ENCODE measurements around the gene KRTAP10-5.

KRTAP10-5 gene

GRCh38 chr21:44533121-44533890 lies 47.1 kb downstream of the KRTAP10-5 start:
- H3K4me3 ChIP-seq (ENCODE audit: low read depth, low read length): no peak overlapping the region
- no peak for DNase-seq (ENCODE audit: low read depth)
- TF ChIP-seq CTCF (conservative IDR thresholded peaks at IDR 0.05; ENCODE audit: low read depth, low read length): no peak

GRCh38 chr21:44532712-44533111 lies 47.7 kb downstream of the KRTAP10-5 start:
- H3K4me3 ChIP-seq (ENCODE audit: low read depth, low read length): no peak overlapping the region

GRCh38 chr21:44531606-44532564 lies 48.5 kb downstream of the KRTAP10-5 start:
- TF ChIP-seq CTCF (conservative IDR thresholded peaks at IDR 0.05; ENCODE audit: low read depth, low read length): no peak
- DNase-seq (ENCODE audit: low read depth): no peak
- H3K4me3 ChIP-seq (ENCODE audit: low read depth, low read length): no peak overlapping the region

More at GRCh38 chr21:44532712-44533111, 47.7 kb downstream of the KRTAP10-5 start:
- TF ChIP-seq CTCF (conservative IDR thresholded peaks at IDR 0.05; ENCODE audit: low read depth, low read length): no peak
- no peak for DNase-seq (ENCODE audit: low read depth)

DNA sequence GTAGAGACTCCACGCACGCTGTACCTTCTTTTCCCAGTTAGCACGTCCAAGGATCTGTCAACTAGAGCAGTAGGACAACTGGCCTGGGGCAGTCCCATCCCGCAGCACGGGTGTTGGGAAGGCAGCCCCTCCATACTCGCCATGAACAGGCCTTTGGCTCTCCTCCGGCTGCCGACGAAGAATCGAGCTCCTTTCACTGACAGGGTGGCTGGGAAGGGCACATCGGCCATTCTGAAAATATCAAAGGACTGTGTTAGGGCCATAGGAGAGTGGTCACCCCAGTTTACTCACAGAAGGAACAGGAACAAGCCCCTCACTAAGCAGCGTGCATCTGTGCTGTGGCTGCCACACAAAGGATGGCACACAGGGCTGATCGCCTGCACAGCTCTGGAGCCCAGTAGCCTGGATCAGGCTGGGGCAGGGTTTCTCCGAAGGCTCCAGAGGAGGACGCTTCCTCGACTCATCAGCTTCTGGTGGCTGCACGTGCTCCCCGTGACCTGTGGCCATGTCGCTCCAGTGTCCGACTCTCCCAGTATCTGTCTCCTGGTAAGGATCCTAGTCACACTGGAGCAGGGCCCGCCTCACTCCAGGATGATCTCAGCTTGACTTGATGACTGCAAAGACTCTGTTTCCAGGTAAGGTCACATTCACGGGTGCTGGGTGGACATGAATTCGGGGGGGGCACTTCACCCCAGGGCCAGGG lies 49.4 kb downstream of the KRTAP10-5 start:
- no peak for TF ChIP-seq CTCF (conservative IDR thresholded peaks at IDR 0.05; ENCODE audit: low read depth, low read length)
- DNase-seq (ENCODE audit: low read depth): no peak
- no peak overlapping the region for H3K4me3 ChIP-seq (ENCODE audit: low read depth, low read length)

DNA sequence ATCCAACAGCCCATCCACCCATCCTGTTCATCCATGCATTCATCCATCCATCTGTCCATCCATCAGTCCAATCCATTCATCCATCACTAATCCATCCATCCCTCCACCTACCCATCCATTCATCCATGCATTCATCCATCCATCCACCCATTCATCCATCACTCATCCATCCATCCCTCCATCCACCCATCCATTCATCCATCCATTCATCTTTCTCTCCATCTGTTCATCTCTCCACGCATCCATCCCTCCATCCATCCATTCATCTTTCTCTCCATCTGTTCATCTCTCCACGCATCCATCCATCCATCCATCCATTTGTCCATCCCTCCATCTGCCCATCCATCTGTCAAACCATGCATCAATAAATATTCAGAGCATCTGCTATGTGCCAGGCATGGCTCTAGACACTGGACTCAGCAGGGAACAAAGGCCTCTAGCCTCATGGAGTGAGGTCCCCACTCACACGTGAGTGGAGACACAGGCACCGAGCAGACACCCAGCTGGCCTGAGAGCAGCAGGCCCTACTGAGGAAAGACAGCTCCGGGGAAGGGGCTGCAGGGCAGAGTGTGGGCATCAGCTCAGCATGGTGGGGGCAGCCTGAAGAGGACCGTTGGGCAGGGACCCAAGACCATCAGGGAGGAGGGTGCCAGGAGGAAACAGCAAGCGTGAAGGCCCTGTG lies 50.0 kb downstream of the KRTAP10-5 start:
- no peak for DNase-seq (ENCODE audit: low read depth)
- TF ChIP-seq CTCF (conservative IDR thresholded peaks at IDR 0.05; ENCODE audit: low read depth, low read length): no peak
- no peak overlapping the region for H3K4me3 ChIP-seq (ENCODE audit: low read depth, low read length)

DNA sequence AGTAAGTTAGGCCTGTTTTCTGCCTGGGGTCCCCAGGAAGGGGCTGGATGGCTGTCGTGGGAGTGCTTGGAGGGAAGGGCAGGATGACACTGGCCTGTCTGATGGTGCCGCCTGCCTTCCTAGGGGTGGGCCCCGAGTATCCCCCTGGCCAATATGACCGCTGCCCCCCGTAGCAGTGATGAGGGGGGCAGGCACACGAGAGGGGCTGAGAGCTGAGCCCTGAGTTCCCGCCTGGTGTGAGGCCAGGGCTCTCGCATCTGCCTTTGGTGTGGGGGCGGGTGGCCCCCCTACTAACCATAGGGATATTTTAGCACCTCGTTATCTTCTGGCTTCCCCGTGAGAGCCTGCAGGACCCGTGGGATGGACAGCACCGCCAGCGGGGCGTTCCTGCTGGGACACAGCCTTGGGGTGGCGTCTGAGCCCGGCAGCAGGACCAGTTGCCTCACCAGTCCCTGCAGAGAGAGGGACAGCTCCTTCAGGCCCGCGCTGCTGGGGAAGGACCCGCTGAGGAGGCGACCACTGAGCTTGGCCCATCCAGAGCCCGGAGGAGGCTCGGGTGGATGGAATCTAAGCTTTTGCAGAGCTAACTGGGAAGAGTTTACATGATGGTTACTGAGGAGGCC lies 50.8 kb downstream of the KRTAP10-5 start:
- no peak for DNase-seq (ENCODE audit: low read depth)
- no peak overlapping the region for H3K4me3 ChIP-seq (ENCODE audit: low read depth, low read length)
- TF ChIP-seq CTCF (conservative IDR thresholded peaks at IDR 0.05; ENCODE audit: low read depth, low read length): no peak

Measured in choroid plexus epithelial cell (primary cell).